Measurements from ENCODE around the gene C5orf47. TPM values are rescaled to one million over a fixed set of nuclear protein-coding genes. Genes with fewer than 3 reads are reported as not detected.
A peak's percentile ranks its signal among the peaks of the same experiment; 100 is the strongest.
"Not testable (repeated sequence)": the region's sequence is repeated elsewhere in the genome, so short reads cannot be mapped to it uniquely, and the experiment has no call there.

Gene C5orf47
- total RNA-seq, 2 donors from 2014 or later = not detected

GRCh38 chr5:174000076-174000475 lies 11.1 kb downstream of the C5orf47 start:
- no peaks in the 10 kb centered on the region for H3K36me3 ChIP-seq
- no peak for TF ChIP-seq CTCF (IDR thresholded peaks at IDR 0.05)
- H3K27ac ChIP-seq = no peak overlapping the region
- DNase-seq = no peak
- H3K9me3 ChIP-seq = no peaks in the 10 kb centered on the region
- H3K4me3 ChIP-seq = no peak overlapping the region
- H3K4me1 ChIP-seq = no peaks in the 10 kb centered on the region
- intact Hi-C loops (cut with DNase I) = no loop called here
- no peaks in the 10 kb centered on the region for H3K27me3 ChIP-seq
- no peak overlapping the region for H3K9ac ChIP-seq (ENCODE audit: low read depth in 2 of 2, low read length in 2 of 2)

GRCh38 chr5:174003795-174004194 lies 14.8 kb downstream of the C5orf47 start:
- no peaks in the 10 kb centered on the region for H3K27me3 ChIP-seq
- no peaks in the 10 kb centered on the region for H3K36me3 ChIP-seq
- no peak for TF ChIP-seq CTCF (IDR thresholded peaks at IDR 0.05)
- intact Hi-C loops (cut with DNase I) = no loop called here
- DNase-seq = no peak
- H3K27ac ChIP-seq = no peak overlapping the region
- H3K9ac ChIP-seq (ENCODE audit: low read depth in 2 of 2, low read length in 2 of 2) = no peak overlapping the region
- no peaks in the 10 kb centered on the region for H3K4me1 ChIP-seq
- no peaks in the 10 kb centered on the region for H3K9me3 ChIP-seq
- H3K4me3 ChIP-seq = no peak overlapping the region

GRCh38 chr5:174008922-174009321 lies 20.0 kb downstream of the C5orf47 start:
- H3K27me3 ChIP-seq = no peaks in the 10 kb centered on the region
- no peaks in the 10 kb centered on the region for H3K4me1 ChIP-seq
- no peak overlapping the region for H3K9ac ChIP-seq (ENCODE audit: low read depth in 2 of 2, low read length in 2 of 2)
- TF ChIP-seq CTCF (IDR thresholded peaks at IDR 0.05) = no peak
- intact Hi-C loops (cut with DNase I) = no loop called here
- H3K36me3 ChIP-seq = no peaks in the 10 kb centered on the region
- DNase-seq = no peak
- no peaks in the 10 kb centered on the region for H3K9me3 ChIP-seq
- no peak overlapping the region for H3K27ac ChIP-seq
- H3K4me3 ChIP-seq = no peak overlapping the region

- H3K4me3 ChIP-seq = no peak overlapping the region
- no peaks in the 10 kb centered on the region for H3K9me3 ChIP-seq
- no peaks in the 10 kb centered on the region for H3K36me3 ChIP-seq
Measured at GRCh38 chr5:174010365-174010764, 21.4 kb downstream of the C5orf47 start.

DNA sequence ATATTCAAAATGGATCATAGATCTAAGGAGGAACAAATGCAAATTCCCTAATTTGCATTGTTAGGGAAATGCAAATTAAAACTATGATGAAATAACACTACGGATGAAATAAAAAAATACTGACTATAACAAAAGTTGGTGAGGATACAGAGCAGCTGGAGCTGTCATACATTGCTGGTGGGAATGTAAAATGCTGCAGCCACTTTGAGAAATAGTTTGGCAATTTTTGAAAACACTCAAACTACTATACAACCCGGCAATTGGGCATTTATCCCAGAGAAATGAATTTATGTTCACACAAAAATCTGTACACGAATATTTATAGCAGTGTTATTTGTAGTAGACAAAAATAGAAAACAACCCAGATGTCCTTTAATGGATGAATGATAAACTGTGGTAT lies 22.5 kb downstream of the C5orf47 start:
- intact Hi-C loops (cut with DNase I) = no loop called here
- no peak for DNase-seq
- Histone ChIP-seq H3K36me3 (no peaks in the 10 kb centered on the region), H3K9ac (ENCODE audit: low read depth in 2 of 2, low read length in 2 of 2) (no peak overlapping the region), H3K9me3 (no peaks in the 10 kb centered on the region), H3K4me3 (no peak overlapping the region), H3K4me1 (no peaks in the 10 kb centered on the region), H3K27ac (no peak overlapping the region), H3K27me3 (no peaks in the 10 kb centered on the region)
- no peak for TF ChIP-seq CTCF (IDR thresholded peaks at IDR 0.05)

More at GRCh38 chr5:174010365-174010764, 21.4 kb downstream of the C5orf47 start:
- Histone ChIP-seq H3K27ac (no peak overlapping the region), H3K9ac (ENCODE audit: low read depth in 2 of 2, low read length in 2 of 2) (no peak overlapping the region), H3K27me3 (no peaks in the 10 kb centered on the region), H3K4me1 (no peaks in the 10 kb centered on the region)
- DNase-seq = no peak
- TF ChIP-seq CTCF (IDR thresholded peaks at IDR 0.05) = no peak
- intact Hi-C loops (cut with DNase I) = no loop called here

- peak; percentile 31 for DNase-seq
Measured at GRCh38 chr5:174020069-174020927, 31.3 kb downstream of the C5orf47 start.

More at GRCh38 chr5:174020069-174020927, 31.3 kb downstream of the C5orf47 start:
- H3K9me3 ChIP-seq; H3K36me3 ChIP-seq; H3K27me3 ChIP-seq; H3K9ac ChIP-seq (ENCODE audit: low read depth in 2 of 2, low read length in 2 of 2); H3K4me3 ChIP-seq; H3K4me1 ChIP-seq; H3K27ac ChIP-seq; intact Hi-C loops (cut with DNase I): not testable (repeated sequence)
